Activated naive CD8-positive, alpha-beta T cell treated with anti-CD3 and anti-CD28 coated beads for 36 hours (primary cell): ENCODE measurements around the gene RAB37. TPM values are rescaled to one million over a fixed set of nuclear protein-coding genes. Genes with fewer than 3 reads are reported as not detected.
A peak's percentile ranks its signal among the peaks of the same experiment; 100 is the strongest.

Source experiments
- DNase-seq: peaks from one replicate; pipeline ENCODE4 v3.0.0; 2021
- H3K27ac Mint-ChIP-seq: one replicate; pipeline ENCODE4 v1.8.0; 2022; ENCODE audit warnings: mild to moderate bottlenecking, moderate library complexity, mixed read lengths
- H3K27me3 Mint-ChIP-seq: one replicate; pipeline ENCODE4 v1.8.0; 2022; ENCODE audit warnings: mild to moderate bottlenecking, mixed read lengths
- H3K36me3 Mint-ChIP-seq: one replicate; pipeline ENCODE4 v1.8.0; 2021; ENCODE audit warnings: mild to moderate bottlenecking, mixed read lengths
- H3K4me1 Mint-ChIP-seq: one replicate; pipeline ENCODE4 v1.8.0; 2021; ENCODE audit warnings: mixed read lengths
- H3K4me3 Mint-ChIP-seq: one replicate; pipeline ENCODE4 v1.8.0; 2022; ENCODE audit warnings: mild to moderate bottlenecking, moderate library complexity, mixed read lengths
- H3K9me3 Mint-ChIP-seq: one replicate; pipeline ENCODE4 v1.8.0; 2022; ENCODE audit warnings: mixed read lengths
- total RNA-seq, 2 experiments: library from RNA; stranded (reverse); gene quantifications; one replicate each; pipeline ENCODE4 v1.2.3, GENCODE V29; 2021

The RAB37 gene
- total RNA-seq, 2 experiments from 2014 or later = 1.8 TPM

DNA sequence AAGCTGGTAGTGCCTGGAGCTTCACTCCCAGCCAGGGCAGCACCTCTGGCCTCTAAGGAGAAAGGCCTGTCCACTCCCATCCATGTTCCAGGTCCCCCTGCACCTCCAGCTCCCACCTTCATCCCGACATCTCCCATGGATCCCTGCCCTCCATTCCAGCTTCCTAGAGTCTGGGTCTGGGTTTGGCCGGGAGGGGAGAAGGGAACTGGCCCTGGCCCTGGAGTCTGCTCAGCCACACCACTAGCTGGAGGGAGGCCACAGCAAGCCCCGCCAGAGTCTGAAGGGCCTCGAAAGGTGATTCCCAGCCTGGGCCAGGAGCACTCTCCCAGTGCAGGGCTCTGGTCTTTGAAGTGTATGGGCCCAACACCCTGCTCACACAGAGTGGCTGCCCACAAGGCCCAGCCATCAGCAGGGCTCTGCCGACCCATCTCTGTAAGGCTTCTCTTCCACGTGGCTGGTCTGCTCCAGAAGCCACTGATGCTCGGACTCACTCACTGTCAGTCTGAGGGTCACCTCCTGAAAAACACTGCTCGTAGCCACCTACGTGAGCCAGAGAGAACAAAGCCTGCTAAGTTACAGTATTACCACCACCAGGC lies 34.4 kb downstream of the RAB37 start:
- no peaks in the 10 kb centered on the region for H3K27me3 Mint-ChIP-seq
- peak overlapping the region; percentile 51 for H3K27ac Mint-ChIP-seq
- H3K36me3 Mint-ChIP-seq = peaks cover 24% of the 10 kb centered on the region
- DNase-seq = no peak
- H3K4me3 Mint-ChIP-seq = no peak overlapping the region
- H3K9me3 Mint-ChIP-seq = no peaks in the 10 kb centered on the region
- H3K4me1 Mint-ChIP-seq = peaks cover 27% of the 10 kb centered on the region

DNA sequence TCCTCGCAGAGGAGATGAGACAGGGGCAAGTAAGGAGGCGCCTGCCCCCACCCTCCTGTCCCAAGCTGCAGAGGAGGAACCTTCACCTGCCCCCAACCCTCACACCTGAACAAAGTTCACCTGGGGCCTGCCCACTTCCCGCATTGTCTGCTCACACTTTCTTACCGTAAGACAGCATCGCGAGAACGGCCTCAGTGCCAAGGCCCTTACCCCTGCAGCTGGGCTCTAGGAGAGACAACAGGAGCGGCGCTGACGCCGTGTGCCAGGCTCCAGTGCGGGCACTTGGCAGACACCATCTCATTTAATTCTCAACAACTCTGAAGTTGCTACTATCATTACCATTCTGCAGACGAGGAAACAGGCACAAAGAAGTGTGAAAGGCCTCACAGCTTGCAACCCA lies 35.0 kb downstream of the RAB37 start:
- no peak overlapping the region for H3K4me3 Mint-ChIP-seq
- peak overlapping the region; percentile 44 for H3K27ac Mint-ChIP-seq
- H3K27me3 Mint-ChIP-seq = no peaks in the 10 kb centered on the region
- no peak for DNase-seq
- H3K9me3 Mint-ChIP-seq = no peaks in the 10 kb centered on the region
- H3K36me3 Mint-ChIP-seq = peaks cover 22% of the 10 kb centered on the region
- H3K4me1 Mint-ChIP-seq = peaks cover 29% of the 10 kb centered on the region

DNA sequence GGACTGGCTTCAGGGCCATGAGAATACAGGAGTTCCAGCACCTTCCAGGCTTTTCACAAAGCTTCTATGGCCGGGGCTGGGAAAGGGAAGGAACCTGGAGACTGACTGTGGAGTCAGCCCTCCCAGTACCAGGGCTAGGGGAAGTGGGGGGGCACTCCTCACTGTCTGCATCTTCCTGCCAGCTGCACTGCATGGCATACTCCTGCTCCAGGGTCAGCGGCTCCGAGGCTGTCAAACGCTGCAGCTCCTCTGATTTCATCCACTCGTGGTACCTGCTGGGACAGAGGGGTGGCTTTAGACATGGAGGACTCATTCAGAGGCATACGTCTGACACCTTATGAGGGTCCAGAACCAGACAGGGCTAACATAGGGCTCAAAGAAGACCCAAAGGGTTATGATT lies 36.4 kb downstream of the RAB37 start:
- no peaks in the 10 kb centered on the region for H3K9me3 Mint-ChIP-seq
- peaks cover 39% of the 10 kb centered on the region for H3K4me1 Mint-ChIP-seq
- H3K4me3 Mint-ChIP-seq = no peak overlapping the region
- H3K27ac Mint-ChIP-seq = peak overlapping the region; percentile 50
- no peaks in the 10 kb centered on the region for H3K27me3 Mint-ChIP-seq
- peaks cover 21% of the 10 kb centered on the region for H3K36me3 Mint-ChIP-seq
- DNase-seq = no peak

DNA sequence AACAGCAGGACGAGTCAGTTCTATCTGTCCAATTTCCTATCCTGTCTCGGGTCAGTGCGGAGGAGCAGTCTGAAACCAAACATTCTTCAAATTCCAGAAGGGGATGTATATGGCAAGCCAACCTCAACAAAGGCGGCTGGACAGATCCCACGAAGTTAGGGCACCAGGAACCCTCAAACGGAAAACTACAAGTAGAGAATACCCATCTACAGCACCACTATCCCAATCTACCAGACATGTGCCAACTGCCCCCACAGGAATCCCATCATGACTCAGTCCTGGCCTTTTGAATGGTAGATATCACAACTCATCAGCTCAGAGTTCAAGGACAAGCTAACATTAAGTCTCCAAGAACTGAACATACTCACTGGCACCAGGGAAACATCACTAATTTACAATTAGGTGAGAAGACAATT lies 36.8 kb downstream of the RAB37 start:
- H3K4me1 Mint-ChIP-seq = peaks cover 43% of the 10 kb centered on the region
- H3K9me3 Mint-ChIP-seq = no peaks in the 10 kb centered on the region
- H3K27ac Mint-ChIP-seq = peak overlapping the region; percentile 50
- no peak for DNase-seq
- no peaks in the 10 kb centered on the region for H3K27me3 Mint-ChIP-seq
- H3K36me3 Mint-ChIP-seq = peaks cover 19% of the 10 kb centered on the region
- peak overlapping the region; percentile 59 for H3K4me3 Mint-ChIP-seq

DNA sequence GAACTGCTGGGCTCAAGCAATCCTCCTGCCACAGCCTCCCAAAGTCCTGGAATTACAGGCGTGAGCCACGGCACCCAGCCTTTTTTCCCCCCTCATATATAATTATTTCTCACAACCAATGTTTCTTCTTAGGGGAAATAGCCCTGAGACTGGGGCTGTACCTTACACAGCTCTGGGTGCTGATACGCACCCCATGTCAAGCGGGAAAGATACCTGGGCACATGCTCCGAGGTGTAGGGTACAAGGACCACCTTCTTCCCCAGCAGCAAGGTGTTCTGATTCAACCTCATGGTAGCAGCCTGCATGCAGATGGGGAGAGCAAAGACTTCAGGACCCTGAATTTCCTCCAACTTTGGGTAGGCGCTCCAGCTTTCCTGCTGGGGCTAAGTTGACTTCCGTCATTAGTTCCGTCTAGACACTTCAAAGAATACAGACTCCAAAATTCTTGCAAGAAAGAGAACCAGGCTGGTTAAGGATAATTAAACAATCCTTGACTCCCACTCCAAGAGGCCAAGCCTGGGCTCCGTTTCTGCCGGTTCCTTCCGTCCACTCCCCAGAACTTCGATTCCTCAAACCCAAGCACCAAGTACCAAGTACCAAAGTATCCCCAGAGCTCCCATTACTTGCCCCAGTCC lies 38.5 kb downstream of the RAB37 start:
- Mint-ChIP-seq H3K4me3 (peak overlapping the region; percentile 96), H3K27ac (peak overlapping the region; percentile 97), H3K9me3 (no peaks in the 10 kb centered on the region), H3K27me3 (no peaks in the 10 kb centered on the region), H3K36me3 (peaks cover 22% of the 10 kb centered on the region), H3K4me1 (peaks cover 52% of the 10 kb centered on the region)
- DNase-seq = no peak

DNA sequence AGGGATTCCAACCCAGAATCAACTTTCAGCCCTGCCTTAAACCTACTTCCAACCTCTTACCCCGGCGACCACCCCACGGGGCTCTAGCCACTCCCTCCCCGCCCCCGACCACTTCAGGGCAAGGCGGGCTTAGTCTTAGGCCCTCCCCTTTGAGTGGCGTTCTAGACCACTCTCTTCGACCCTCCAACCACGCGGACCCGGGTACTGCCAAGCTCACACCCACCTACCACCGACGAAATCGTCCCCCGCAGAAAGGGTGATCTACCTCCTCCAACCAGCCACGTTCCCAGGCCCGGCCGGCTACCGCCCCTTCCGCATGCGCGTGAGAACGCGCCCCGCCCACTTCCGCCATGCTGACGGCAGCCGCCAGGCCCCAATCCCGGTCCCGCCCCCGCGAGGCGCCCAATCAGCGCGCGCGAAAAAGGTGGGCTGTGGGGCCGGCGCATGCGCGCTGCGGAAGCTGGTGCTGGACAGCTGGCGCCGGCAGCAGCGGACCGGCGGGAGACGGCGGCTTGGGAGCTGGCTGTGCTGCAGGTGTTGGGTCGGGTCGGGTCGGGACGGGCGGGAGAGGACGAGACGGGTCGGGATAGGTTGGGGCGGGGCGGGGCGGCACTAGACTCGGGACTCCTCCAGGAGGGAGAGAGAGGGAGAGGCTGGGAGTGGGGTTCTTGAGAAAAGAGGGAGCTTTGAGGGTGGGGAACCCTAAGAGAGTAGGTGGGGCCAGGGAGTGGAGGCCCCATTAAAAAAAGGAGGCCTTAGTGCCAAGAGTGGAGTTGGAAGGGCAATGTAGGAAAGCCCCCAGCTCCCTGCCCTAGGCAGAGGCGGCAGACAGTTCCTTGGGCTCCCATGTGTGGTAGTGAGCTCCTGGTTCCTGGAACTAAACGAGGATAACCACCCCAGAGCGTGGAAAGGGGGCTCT lies 39.2 kb downstream of the RAB37 start, which contains the start of gene NAT9:
Gene NAT9, minus strand, starts transcription at position 302 of the 919 bp plus-strand sequence. CDS start 647 bp downstream, outside the sequence.
- Mint-ChIP-seq H3K4me3 (peak within 1 kb of the TSS; percentile 96), H3K9me3 (no peaks in the 10 kb centered on the region), H3K36me3 (peaks cover 23% of the 10 kb centered on the region), H3K27me3 (no peaks in the 10 kb centered on the region), H3K27ac (peak within 1 kb of the TSS; percentile 97), H3K4me1 (peaks cover 56% of the 10 kb centered on the region)
- DNase-seq = peak; percentile 100

DNA sequence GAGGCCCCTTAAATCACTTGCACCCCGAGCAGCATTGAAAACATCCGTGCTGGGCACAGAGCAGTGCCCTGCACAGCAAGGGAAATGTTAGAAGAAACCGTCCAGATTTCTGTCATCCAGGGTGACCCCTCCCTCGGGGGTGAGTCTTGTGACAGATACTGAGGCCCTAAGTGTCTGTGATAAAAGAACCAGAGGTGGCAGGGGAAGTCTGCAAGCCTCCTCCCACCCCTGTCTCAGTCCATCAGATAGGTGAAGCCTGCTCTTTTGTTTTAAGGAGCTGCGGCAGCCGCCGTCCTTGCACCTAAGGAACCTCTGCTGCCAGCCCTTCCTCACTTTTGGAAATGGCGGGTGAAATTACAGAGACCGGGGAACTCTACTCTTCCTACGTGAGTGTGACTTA lies 39.9 kb downstream of the RAB37 start:
- Mint-ChIP-seq H3K4me3 (peak overlapping the region; percentile 96), H3K4me1 (peaks cover 58% of the 10 kb centered on the region), H3K27me3 (no peaks in the 10 kb centered on the region), H3K36me3 (peaks cover 23% of the 10 kb centered on the region), H3K27ac (peak overlapping the region; percentile 68), H3K9me3 (no peaks in the 10 kb centered on the region)
- no peak for DNase-seq

DNA sequence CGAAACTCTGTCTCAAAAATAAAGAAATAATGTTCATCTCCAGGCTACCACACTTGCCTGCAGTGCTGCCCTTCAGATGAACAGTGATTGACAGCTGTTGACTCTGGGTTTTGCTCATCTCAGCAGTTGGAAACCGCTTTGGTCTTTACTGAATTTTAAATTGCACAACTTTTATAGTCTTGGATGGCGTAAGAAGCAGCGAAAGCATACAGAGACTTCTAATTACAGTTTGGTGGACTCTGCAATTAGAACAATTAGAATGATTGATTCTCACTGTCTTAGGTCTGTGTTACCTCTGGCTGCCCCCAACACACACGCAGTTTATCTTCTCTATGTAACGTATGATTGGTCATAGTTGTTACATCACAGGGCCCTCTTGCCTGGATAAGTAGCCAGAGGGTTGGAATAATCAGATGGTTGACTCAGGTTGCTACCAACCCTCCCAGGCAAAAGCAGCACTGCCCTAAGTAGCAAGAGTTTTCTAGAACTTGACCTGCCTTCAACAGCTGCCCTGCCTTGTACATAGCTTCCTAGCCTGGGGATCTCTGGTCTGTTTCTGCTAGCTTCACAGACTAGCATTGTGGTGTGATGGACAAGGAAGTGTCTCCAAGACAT lies 41.0 kb downstream of the RAB37 start:
- no peaks in the 10 kb centered on the region for H3K27me3 Mint-ChIP-seq
- no peaks in the 10 kb centered on the region for H3K9me3 Mint-ChIP-seq
- peaks cover 54% of the 10 kb centered on the region for H3K4me1 Mint-ChIP-seq
- H3K27ac Mint-ChIP-seq = no peak overlapping the region
- H3K4me3 Mint-ChIP-seq = peak overlapping the region; percentile 48
- DNase-seq = no peak
- H3K36me3 Mint-ChIP-seq = peaks cover 20% of the 10 kb centered on the region

DNA sequence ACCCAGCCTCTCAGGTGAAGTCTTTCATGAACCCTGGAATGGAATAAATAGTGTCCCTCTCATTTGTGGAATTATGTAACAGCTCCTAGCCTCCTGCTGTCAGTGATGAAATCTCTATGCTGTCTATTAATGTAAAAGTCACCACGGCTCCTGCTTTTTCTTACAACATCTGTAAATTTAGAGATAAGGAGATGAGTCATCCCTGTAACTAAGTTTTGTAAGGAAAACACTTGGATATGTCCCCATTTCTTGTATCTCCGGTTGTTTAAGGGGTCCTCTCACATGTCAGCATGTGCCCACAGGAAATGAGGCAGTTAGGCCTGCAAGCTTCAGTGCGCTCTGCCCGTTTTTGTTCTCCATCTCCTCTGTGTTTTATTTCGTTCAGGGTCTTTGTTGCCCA lies 41.9 kb downstream of the RAB37 start:
- DNase-seq = no peak
- Mint-ChIP-seq H3K27ac (peak overlapping the region; percentile 96), H3K9me3 (no peaks in the 10 kb centered on the region), H3K4me1 (peaks cover 52% of the 10 kb centered on the region), H3K36me3 (peaks cover 19% of the 10 kb centered on the region), H3K27me3 (no peaks in the 10 kb centered on the region), H3K4me3 (peak overlapping the region; percentile 42)

DNA sequence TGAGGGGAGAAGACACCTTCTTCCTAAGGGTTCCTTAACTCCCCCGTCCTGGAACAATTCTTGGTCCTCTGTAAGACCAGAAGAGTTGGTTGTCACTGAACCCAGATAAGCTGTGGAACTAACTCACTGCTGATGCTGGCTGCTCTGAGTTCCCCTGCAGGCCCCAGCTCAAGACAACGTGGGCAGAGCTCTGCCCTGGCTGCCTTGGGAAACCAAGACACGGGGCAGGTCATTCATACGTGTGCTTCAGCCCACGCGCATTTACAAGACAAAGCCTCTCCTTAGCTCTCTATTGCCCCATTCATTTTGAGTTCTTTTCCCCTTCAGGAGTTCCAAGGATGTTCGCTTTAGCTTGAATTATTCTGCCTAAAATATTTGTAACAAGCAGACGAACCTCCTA lies 42.4 kb downstream of the RAB37 start:
- H3K36me3 Mint-ChIP-seq = peaks cover 17% of the 10 kb centered on the region
- no peak for DNase-seq
- peak overlapping the region; percentile 96 for H3K27ac Mint-ChIP-seq
- no peaks in the 10 kb centered on the region for H3K9me3 Mint-ChIP-seq
- H3K4me3 Mint-ChIP-seq = peak overlapping the region; percentile 71
- no peaks in the 10 kb centered on the region for H3K27me3 Mint-ChIP-seq
- H3K4me1 Mint-ChIP-seq = peaks cover 55% of the 10 kb centered on the region

DNA sequence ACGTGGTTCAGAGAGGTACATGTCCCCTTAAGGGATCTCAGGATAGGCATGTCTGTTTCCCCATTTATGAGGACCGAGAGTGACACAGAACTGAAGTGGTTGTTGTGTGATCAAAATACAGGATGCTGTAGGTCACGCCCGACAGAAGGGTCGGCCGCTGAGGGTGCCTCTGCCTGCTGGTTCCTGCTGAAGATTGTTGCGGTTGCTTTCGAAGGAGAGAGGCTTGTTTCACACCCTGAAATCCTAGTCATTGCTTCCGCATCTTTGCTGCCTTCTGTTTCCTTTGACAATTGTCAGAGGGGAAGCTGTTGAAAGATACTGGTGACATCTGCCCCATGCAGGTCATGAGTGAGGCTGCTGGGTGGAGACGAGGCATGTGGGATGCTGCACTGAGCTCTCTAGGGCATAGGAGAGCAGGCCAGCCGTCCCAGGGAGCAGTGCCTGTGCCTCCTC lies 42.9 kb downstream of the RAB37 start:
- Mint-ChIP-seq H3K27ac (peak overlapping the region; percentile 96), H3K9me3 (no peaks in the 10 kb centered on the region), H3K4me1 (peaks cover 59% of the 10 kb centered on the region), H3K36me3 (peaks cover 17% of the 10 kb centered on the region), H3K27me3 (no peaks in the 10 kb centered on the region), H3K4me3 (peak overlapping the region; percentile 71)
- DNase-seq = peak; percentile 75

DNA sequence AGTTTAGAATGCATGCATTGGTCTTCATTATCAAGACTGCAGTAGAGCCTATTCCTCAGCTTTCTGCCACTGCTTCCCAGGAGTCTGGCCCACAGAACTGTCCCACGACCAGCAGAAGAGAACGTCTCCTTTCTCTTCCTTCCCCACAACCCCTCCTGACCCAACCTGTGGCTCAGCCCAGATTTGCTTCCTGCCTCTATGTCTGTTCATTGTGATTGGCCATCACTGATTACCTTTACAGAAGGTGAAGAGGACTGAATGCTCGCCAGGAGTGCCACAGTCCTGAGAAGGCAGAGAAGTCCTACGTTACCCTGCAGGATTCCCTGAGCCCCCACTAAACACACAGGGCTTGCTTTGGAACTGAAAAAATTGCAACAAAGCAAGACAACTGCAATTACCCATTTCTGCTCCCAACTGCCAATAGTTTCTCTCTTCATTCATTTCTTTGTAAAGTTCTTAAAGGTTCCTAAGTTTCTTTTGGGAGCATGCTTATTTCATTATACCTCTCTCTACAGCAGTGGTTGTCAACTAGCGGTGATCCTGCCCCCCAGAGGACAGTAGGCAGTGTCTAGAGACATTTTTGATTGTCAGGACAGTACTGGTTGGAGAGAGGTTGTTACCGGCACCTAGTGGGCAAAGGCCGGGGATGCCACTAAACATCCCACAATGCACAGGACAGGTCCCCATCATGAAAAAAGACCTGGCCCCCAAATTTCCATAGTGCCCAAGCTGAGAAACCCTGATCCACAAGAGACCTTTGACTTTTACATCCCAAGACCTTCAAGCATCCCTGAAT lies 43.6 kb downstream of the RAB37 start:
- no peak overlapping the region for H3K4me3 Mint-ChIP-seq
- H3K4me1 Mint-ChIP-seq = peaks cover 60% of the 10 kb centered on the region
- no peaks in the 10 kb centered on the region for H3K9me3 Mint-ChIP-seq
- H3K27me3 Mint-ChIP-seq = no peaks in the 10 kb centered on the region
- DNase-seq = peak; percentile 28
- peak overlapping the region; percentile 96 for H3K27ac Mint-ChIP-seq
- H3K36me3 Mint-ChIP-seq = peaks cover 12% of the 10 kb centered on the region

DNA sequence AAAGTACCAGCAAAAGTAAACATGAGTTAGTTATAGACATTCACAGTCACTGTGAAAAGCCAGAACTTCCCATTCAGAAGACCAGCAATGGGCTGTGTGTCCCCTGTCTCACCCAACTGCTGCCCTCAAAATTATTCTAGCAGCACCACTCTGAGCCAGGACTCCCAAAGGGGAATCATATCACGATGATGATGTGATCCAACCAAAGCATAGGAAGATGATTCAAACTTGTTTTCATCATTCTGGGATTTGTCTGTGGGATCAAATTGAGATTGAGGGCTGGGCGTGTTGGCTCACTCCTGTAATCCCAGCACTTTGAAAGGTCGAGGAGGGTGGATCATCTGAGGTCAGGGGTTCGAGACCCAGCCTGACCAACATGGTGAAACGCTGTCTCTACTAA lies 45.5 kb downstream of the RAB37 start:
- Mint-ChIP-seq H3K36me3 (peaks cover 7% of the 10 kb centered on the region), H3K4me3 (no peak overlapping the region)

DNA sequence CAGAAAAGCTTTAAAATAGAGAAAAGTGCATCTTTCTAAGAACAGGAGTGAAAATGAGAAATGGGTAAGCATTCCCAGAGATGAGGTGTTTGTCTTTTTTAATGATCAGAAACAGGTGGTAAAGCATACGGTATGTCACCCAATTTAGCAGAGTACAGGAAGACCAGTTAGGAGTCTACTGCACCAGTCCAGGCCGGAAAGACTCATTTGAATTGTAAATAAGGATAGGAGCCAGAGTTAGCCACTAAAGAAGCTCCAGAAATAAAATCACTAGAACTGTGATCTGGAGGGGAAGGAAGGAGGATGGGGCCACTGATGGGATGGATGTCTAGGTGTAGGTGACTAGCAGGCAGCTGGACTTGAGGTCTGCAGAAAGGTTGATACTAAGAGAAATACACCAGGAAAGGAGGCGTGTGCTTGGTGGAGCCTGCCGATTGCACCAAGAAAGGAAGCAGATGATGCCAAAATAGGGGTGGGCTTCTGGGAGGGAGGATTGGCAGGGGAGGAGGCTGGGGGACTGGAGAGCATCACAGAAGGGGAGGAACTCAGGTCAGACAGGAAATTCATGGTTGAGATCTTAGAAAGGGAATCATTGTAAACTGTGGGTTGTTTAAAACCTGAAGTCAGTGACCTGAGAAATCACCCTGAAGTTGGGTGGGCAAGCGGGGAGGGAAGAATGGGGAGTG lies 47.2 kb downstream of the RAB37 start:
- H3K9me3 Mint-ChIP-seq = no peaks in the 10 kb centered on the region
- no peak overlapping the region for H3K4me3 Mint-ChIP-seq
- H3K36me3 Mint-ChIP-seq = peaks cover 4% of the 10 kb centered on the region
- H3K27ac Mint-ChIP-seq = peak overlapping the region; percentile 44
- H3K27me3 Mint-ChIP-seq = no peaks in the 10 kb centered on the region
- H3K4me1 Mint-ChIP-seq = peaks cover 58% of the 10 kb centered on the region
- DNase-seq = no peak

More for the DNA sequence above, 45.5 kb downstream of the RAB37 start:
- Mint-ChIP-seq H3K9me3 (no peaks in the 10 kb centered on the region), H3K27ac (no peak overlapping the region), H3K4me1 (peaks cover 68% of the 10 kb centered on the region), H3K27me3 (no peaks in the 10 kb centered on the region)
- no peak for DNase-seq
